HEK293 (cell line): ENCODE results near the gene CATSPER3.

Source experiments
- YY1 ChIP-seq: fragments of 450-650 bp; formaldehyde crosslinking; IDR thresholded peaks from 2 replicates; pipeline ENCODE4 v1.5.1; 2018; ENCODE audit warnings: missing biosample characterization, missing genetic modification characterization
- ZNF138 ChIP-seq: fragments of 450-650 bp; formaldehyde crosslinking; IDR thresholded peaks from 2 replicates; pipeline ENCODE4 v1.5.1; 2016; ENCODE audit warnings: missing biosample characterization, missing genetic modification characterization, borderline replicate concordance
- ZNF140 ChIP-seq: fragments of 450-650 bp; formaldehyde crosslinking; IDR thresholded peaks from 2 replicates; pipeline ENCODE4 v1.5.1; 2016; ENCODE audit warnings: missing biosample characterization, missing genetic modification characterization
- ZNF274 ChIP-seq, 2 experiments: fragments of 200-500 bp in 1 of 2; fragments of 450-650 bp in 1 of 2; sonication (Bioruptor generic) in 1 of 2; formaldehyde crosslinking in 1 of 2; IDR thresholded peaks; 2 replicates each; pipeline versions ENCODE4 v1.5.1 to v1.6.1; 2014 to 2016; ENCODE audit warnings: borderline replicate concordance in 1 of 2, inconsistent platforms in 1 of 2, low read length in 1 of 2, missing biosample characterization in 1 of 2, missing genetic modification characterization in 1 of 2
- ZNF501 ChIP-seq: fragments of 450-650 bp; formaldehyde crosslinking; IDR thresholded peaks from 2 replicates; pipeline ENCODE4 v1.5.1; 2016; ENCODE audit warnings: missing biosample characterization, missing genetic modification characterization
- TF ChIP-seq, protein P1 (sequence below): fragments of 450-650 bp; formaldehyde crosslinking; IDR thresholded peaks from 2 replicates; pipeline ENCODE4 v1.5.1; 2016; ENCODE audit warnings: missing biosample characterization, missing genetic modification characterization
- TF ChIP-seq, protein P2 (sequence below): fragments of 450-650 bp; formaldehyde crosslinking; IDR thresholded peaks from 2 replicates; pipeline ENCODE4 v1.5.1; 2016; ENCODE audit warnings: missing biosample characterization, missing genetic modification characterization
- TF ChIP-seq, protein P3 (sequence below): fragments of 450-650 bp; formaldehyde crosslinking; conservative IDR thresholded peaks from 2 replicates; pipeline ENCODE4 v1.5.1; 2016; ENCODE audit warnings: low read depth, missing biosample characterization, missing genetic modification characterization

DNA sequence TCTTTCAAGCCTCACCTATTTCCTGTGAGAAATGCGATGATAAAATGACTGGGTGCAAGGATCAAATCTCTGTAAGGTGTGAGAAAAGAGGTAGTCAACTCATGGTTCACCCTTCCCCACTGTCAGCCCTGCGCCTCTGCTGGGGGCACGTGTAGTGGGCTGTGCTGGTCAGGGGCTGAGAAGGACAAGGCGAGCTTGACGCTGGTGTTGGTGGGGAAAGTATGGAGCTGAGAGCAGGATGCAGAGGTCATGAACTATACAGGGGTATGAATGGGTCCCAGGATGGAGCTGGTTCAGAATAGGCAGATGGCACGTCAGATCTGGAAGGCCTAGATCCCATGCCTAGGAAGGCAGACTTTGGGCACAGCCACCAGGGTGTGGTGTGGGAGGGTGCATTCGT is 45.7 kb downstream of the CATSPER3 start:
- TF ChIP-seq, protein P1, sequence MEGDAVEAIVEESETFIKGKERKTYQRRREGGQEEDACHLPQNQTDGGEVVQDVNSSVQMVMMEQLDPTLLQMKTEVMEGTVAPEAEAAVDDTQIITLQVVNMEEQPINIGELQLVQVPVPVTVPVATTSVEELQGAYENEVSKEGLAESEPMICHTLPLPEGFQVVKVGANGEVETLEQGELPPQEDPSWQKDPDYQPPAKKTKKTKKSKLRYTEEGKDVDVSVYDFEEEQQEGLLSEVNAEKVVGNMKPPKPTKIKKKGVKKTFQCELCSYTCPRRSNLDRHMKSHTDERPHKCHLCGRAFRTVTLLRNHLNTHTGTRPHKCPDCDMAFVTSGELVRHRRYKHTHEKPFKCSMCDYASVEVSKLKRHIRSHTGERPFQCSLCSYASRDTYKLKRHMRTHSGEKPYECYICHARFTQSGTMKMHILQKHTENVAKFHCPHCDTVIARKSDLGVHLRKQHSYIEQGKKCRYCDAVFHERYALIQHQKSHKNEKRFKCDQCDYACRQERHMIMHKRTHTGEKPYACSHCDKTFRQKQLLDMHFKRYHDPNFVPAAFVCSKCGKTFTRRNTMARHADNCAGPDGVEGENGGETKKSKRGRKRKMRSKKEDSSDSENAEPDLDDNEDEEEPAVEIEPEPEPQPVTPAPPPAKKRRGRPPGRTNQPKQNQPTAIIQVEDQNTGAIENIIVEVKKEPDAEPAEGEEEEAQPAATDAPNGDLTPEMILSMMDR (tag by site-specific recombination): no peak
- no peak for TF ChIP-seq ZNF274 (IDR thresholded peaks at IDR 0.05; ENCODE audit: low read length)
- TF ChIP-seq ZNF274 (tag by site-specific recombination; IDR thresholded peaks at IDR 0.05; ENCODE audit: borderline replicate concordance): no peak
- TF ChIP-seq ZNF501: no peak
- TF ChIP-seq ZNF138 (tag by site-specific recombination): no peak
- no peak for TF ChIP-seq ZNF140 (tag by site-specific recombination)
- TF ChIP-seq, protein P2, sequence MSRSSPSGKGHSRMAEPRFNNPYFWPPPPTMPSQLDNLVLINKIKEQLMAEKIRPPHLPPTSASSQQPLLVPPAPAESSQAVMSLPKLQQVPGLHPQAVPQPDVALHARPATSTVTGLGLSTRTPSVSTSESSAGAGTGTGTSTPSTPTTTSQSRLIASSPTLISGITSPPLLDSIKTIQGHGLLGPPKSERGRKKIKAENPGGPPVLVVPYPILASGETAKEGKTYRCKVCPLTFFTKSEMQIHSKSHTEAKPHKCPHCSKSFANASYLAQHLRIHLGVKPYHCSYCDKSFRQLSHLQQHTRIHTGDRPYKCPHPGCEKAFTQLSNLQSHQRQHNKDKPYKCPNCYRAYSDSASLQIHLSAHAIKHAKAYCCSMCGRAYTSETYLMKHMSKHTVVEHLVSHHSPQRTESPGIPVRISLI (tag by site-specific recombination): no peak
- no peak for TF ChIP-seq YY1 (tag by site-specific recombination)
- TF ChIP-seq, protein P3, sequence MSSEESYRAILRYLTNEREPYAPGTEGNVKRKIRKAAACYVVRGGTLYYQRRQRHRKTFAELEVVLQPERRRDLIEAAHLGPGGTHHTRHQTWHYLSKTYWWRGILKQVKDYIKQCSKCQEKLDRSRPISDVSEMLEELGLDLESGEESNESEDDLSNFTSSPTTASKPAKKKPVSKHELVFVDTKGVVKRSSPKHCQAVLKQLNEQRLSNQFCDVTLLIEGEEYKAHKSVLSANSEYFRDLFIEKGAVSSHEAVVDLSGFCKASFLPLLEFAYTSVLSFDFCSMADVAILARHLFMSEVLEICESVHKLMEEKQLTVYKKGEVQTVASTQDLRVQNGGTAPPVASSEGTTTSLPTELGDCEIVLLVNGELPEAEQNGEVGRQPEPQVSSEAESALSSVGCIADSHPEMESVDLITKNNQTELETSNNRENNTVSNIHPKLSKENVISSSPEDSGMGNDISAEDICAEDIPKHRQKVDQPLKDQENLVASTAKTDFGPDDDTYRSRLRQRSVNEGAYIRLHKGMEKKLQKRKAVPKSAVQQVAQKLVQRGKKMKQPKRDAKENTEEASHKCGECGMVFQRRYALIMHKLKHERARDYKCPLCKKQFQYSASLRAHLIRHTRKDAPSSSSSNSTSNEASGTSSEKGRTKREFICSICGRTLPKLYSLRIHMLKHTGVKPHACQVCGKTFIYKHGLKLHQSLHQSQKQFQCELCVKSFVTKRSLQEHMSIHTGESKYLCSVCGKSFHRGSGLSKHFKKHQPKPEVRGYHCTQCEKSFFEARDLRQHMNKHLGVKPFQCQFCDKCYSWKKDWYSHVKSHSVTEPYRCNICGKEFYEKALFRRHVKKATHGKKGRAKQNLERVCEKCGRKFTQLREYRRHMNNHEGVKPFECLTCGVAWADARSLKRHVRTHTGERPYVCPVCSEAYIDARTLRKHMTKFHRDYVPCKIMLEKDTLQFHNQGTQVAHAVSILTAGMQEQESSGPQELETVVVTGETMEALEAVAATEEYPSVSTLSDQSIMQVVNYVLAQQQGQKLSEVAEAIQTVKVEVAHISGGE: no peak
